ENCODE data around the gene ZNF784. TPM values are rescaled to one million over a fixed set of nuclear protein-coding genes. Genes with fewer than 3 reads are reported as not detected.

ZNF784 gene
- total and polyA plus RNA-seq, 10 of the 15 experiments (the other 5 are each of a cell fraction or from before 2014, with no cell fraction given): 0.10 to 5.2 (median 1.8) TPM

DNA sequence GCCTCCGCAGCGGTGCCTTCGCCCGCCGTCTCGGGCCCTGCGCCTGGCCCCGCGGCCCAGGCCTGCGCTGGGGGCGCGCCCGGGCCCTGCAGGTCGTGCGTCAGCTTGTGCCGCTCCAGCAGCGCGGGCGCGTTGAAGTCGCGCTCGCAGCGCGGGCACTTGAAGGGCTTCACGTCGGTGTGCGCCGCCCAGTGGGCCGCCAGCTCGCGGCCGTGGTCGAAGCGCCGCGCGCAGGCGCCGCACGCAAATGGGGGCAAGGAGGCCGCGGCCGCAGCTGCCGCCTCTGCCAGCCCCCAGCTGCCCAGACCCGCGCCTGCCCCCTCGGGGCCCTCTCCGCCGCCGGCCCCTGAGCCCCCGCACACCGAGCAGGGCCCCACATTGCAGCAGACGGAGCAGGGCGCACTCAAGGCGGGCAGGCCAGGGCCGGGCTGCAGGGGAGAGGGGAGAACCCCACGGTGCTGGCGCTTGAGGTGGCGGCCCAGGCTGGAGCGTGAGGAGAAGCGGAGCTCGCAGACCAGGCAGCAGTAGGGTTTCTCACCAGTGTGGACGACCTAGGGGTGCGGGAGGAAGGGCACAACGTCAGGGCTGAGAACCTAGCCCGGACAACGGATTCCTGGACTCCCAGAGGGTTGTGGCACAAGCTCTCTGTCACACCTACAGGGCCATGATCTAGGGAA, 31.1 kb downstream of the ZNF784 start (continued):
- TF ChIP-seq, protein P1, sequence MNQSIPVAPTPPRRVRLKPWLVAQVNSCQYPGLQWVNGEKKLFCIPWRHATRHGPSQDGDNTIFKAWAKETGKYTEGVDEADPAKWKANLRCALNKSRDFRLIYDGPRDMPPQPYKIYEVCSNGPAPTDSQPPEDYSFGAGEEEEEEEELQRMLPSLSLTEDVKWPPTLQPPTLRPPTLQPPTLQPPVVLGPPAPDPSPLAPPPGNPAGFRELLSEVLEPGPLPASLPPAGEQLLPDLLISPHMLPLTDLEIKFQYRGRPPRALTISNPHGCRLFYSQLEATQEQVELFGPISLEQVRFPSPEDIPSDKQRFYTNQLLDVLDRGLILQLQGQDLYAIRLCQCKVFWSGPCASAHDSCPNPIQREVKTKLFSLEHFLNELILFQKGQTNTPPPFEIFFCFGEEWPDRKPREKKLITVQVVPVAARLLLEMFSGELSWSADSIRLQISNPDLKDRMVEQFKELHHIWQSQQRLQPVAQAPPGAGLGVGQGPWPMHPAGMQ (IDR thresholded peaks at IDR 0.05; ENCODE audit: borderline replicate concordance): no peak

DNA sequence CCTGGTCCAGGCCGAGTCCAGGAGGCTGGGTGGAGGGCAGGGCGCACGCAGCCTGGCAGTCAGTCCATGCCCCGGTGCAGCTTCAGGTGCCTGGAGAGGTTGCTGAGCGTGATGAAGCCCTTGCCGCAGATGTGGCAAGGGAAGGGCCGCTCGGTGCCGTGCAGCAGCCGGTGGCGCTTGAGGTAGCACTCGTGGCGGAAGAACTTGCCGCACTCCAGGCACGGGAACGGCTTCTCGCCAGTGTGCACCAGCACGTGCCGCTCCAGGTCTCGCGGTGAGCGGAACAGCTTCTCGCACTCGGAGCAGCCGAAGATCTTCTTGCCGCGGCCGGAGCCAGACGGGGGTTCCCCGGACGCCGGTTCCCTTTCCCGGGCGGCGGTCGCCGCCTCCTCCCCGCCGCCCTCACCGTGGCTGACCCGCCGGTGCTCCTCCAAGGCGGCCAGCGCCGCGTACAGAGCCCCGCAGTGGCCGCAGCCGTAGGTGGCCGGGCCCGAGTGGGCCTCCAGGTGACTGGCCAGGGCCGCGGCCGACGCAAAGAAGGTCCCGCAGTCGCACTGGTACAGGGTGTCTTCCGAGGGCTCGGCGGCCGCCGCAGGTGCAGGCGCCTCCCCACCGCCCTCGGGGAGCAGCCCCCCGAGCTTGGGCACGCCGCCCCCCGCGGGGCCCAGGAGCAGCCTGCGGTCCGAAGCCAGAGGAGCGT, 31.8 kb downstream of the ZNF784 start:
- BruUV-seq (replicated peaks): no TSS peak
- Histone ChIP-seq H3K79me2 (ENCODE audit: control insufficient read depth, insufficient read depth, low read length) (no peaks in the 10 kb centered on the region), H3K36me3 (ENCODE audit: control insufficient read depth in 2 of 2, insufficient read depth in 2 of 2, low read length in 1 of 2) (peaks cover 0 to 8% of the 10 kb centered on the region in 2 experiments; a peak in 1 of 4 replicates), H2AFZ (ENCODE audit: control insufficient read depth, low read depth, low read length) (no peak overlapping the region), H3K9me3 (replicated peaks; ENCODE audit: control insufficient read depth, insufficient read depth, low read length) (peaks cover 2% of the 10 kb centered on the region; the same call in 2 of the 3 replicates), H3K27ac (ENCODE audit: control insufficient read depth, insufficient read depth) (no peak overlapping the region), H3K9ac (ENCODE audit: control insufficient read depth, insufficient read depth, low read length) (no peak overlapping the region), H3K27me3 (replicated peaks in 1 of 2; ENCODE audit: control insufficient read depth in 2 of 2, insufficient read depth in 2 of 2, low read length in 1 of 2) (no peaks in the 10 kb centered on the region), H3K4me1 (ENCODE audit: control insufficient read depth, insufficient read depth, low read length) (no peaks in the 10 kb centered on the region), H3K4me3 (no peak overlapping the region), H3K4me2 (ENCODE audit: control insufficient read depth, insufficient read depth) (no peak overlapping the region), H4K20me1 (ENCODE audit: control insufficient read depth, insufficient read depth) (no peaks in the 10 kb centered on the region)
- 97% methylated on average over 43 of the region's 73 CpGs for whole genome bisulfite sequencing (ENCODE audit: insufficient coverage, insufficient replicate concordance, low lambda C conversion rate, missing lambda C conversion rate)
- in situ Hi-C loops (cut with MboI): no loop called here
- SMC1A ChIA-PET (ENCODE audit: uncharacterized antibody, unreplicated experiment): no interaction called here
- FAIRE-seq: no peak
- CTCF ChIA-PET: no interaction called here
- no peak for DNase-seq (ENCODE audit: low read depth, low spot score)
- intact Hi-C loops (cut with micrococcal nuclease; ENCODE audit: unreplicated experiment): no loop called here
- POLR2A ChIA-PET: no interaction called here
- ATAC-seq: no peak
- RAD21 ChIA-PET (ENCODE audit: unreplicated experiment): no interaction called here
- TF ChIP-seq RFX5 (IDR thresholded peaks at IDR 0.05; ENCODE audit: low read depth, low read length) (no peak), POLR2A (IDR thresholded peaks at IDR 0.05; ENCODE audit: low read depth, low read length) (0 out of 2 replicates have a peak, but pooled peaks have one; percentile 16), CBX3 (IDR thresholded peaks at IDR 0.05; ENCODE audit: borderline replicate concordance, low read depth) (no peak), NFYA (IDR thresholded peaks at IDR 0.05; ENCODE audit: borderline replicate concordance, low read depth, low read length) (no peak)
